Measurements from ENCODE around the gene NEU4. TPM values are rescaled to one million over a fixed set of nuclear protein-coding genes. Genes with fewer than 3 reads are reported as not detected.
A peak's percentile ranks its signal among the peaks of the same experiment; 100 is the strongest.

The NEU4 gene
- total RNA-seq, 1 experiment from 2014 or later, result 0.70 TPM

DNA sequence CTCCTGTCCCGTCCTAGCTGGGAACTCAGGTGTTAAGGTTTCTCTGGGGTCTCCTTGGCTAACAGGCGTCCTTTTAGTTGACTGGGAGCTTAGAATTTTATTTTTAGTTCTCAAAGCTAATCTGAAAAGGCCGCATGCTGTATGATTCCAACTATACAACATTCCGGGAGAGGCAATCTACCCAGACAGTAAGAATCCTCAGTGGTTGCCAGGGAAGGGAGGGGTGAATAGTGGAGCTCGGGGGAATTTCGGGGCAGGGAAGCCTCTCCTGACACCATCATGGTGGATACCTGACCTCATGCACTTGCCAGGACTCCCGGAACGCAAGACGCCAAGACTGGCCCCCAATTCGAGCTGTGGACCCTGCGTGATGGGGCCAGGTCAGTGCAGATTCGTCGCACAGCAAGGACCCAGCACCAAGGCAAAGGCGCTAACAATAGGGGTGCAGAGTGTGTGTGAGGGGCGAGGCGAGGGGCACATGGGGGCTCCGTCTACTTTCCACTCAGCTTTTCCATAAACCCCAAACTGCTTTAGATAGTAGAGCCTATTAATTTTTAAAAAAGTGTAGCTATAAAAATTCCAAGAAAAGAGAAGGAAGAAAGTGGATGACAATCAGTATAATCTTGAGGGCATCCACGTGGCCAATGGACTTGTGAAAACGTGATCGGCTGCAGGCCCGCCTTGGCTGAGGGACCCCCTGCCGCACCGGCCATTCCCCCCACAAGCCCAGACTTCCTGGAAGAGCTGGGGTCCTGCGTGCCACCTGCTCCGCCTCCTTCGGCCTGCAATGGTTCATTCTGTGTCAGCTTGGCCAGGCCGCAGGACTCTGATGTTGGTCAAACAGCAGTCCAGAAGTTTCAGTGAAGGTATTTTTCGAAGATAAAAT, 32.4 kb downstream of the NEU4 start:
- H4K5ac ChIP-seq (ENCODE audit: insufficient read length, low read depth, low read length), result no peak overlapping the region
- no peaks in the 10 kb centered on the region for H3K79me2 ChIP-seq (ENCODE audit: insufficient read depth, low read length)
- no peak overlapping the region for H3K4ac ChIP-seq (ENCODE audit: low read depth, low read length)
- peaks cover 0 to 4% of the 10 kb centered on the region in 2 experiments; a peak in 1 of 5 replicates for H3K9me3 Mint-ChIP-seq
- H3K27me3 ChIP-seq (ENCODE audit: insufficient read depth, low read length), result peaks cover 2% of the 10 kb centered on the region; the same call in 1 of the 2 replicates
- no peaks in the 10 kb centered on the region for H3K23me2 ChIP-seq (ENCODE audit: insufficient read length, low read depth, low read length, poor library complexity, severe bottlenecking)
- H3T11ph ChIP-seq (ENCODE audit: low read length), result no peak overlapping the region
- H3K56ac ChIP-seq (ENCODE audit: insufficient read length, low read depth, low read length), result no peak overlapping the region
- H3K4me1 Mint-ChIP-seq, result peaks cover 14 to 35% of the 10 kb centered on the region in 2 experiments
- H2AFZ ChIP-seq (ENCODE audit: low read length), result no peak overlapping the region
- H2BK15ac ChIP-seq (ENCODE audit: low read depth, low read length), result no peak overlapping the region
- DNase-seq, result peak; percentile 35
- H2AK5ac ChIP-seq (ENCODE audit: insufficient read length, low read length), result no peak overlapping the region
- H3K4me2 ChIP-seq (ENCODE audit: insufficient read depth, insufficient read length, low read length), result no peak overlapping the region
- TF ChIP-seq, protein P1, sequence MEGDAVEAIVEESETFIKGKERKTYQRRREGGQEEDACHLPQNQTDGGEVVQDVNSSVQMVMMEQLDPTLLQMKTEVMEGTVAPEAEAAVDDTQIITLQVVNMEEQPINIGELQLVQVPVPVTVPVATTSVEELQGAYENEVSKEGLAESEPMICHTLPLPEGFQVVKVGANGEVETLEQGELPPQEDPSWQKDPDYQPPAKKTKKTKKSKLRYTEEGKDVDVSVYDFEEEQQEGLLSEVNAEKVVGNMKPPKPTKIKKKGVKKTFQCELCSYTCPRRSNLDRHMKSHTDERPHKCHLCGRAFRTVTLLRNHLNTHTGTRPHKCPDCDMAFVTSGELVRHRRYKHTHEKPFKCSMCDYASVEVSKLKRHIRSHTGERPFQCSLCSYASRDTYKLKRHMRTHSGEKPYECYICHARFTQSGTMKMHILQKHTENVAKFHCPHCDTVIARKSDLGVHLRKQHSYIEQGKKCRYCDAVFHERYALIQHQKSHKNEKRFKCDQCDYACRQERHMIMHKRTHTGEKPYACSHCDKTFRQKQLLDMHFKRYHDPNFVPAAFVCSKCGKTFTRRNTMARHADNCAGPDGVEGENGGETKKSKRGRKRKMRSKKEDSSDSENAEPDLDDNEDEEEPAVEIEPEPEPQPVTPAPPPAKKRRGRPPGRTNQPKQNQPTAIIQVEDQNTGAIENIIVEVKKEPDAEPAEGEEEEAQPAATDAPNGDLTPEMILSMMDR (conservative IDR thresholded peaks at IDR 0.05), result no peak
- no peak overlapping the region for H4K8ac ChIP-seq (replicated peaks; ENCODE audit: insufficient read length, low read depth, low read length)
- no peaks in the 10 kb centered on the region; the same call in 1 of the 2 replicates for H3K4me1 ChIP-seq (ENCODE audit: insufficient read depth, low read length)
- H3K36me3 Mint-ChIP-seq (ENCODE audit: insufficient read depth in 1 of 3, low read depth in 3 of 3), result peaks cover 0 to 1% (median 0%) of the 10 kb centered on the region in 3 experiments; a peak in 1 of 7 replicates
- H3K23ac ChIP-seq (ENCODE audit: insufficient read length, low read depth, low read length), result no peak overlapping the region
- H3K9me3 ChIP-seq (ENCODE audit: control insufficient read depth, low read depth, low read length), result no peaks in the 10 kb centered on the region
- H3K27ac ChIP-seq (ENCODE audit: insufficient read length, low read depth, low read length), result no peak overlapping the region
- no peak overlapping the region for H2BK20ac ChIP-seq (ENCODE audit: low read depth, low read length, poor library complexity, severe bottlenecking)
- no peak overlapping the region; the same call in 1 of the 2 replicates for H3K14ac ChIP-seq (ENCODE audit: insufficient read depth, low read length)
- H2BK5ac ChIP-seq (ENCODE audit: insufficient read length, low read length), result no peak overlapping the region
- no peaks in the 10 kb centered on the region for H3K79me1 ChIP-seq (ENCODE audit: insufficient read depth, low read depth, low read length, poor library complexity, severe bottlenecking)
- H3K4me3 Mint-ChIP-seq, result no peak overlapping the region
- H3K27me3 Mint-ChIP-seq (ENCODE audit: low read depth), result peaks cover 45% of the 10 kb centered on the region
- H3K27ac Mint-ChIP-seq, result no peak overlapping the region
- H2BK12ac ChIP-seq (ENCODE audit: insufficient read length, low read depth, low read length), result no peak overlapping the region
- no peak overlapping the region for H4K91ac ChIP-seq (ENCODE audit: insufficient read length, low read depth, low read length)
- H3K9ac ChIP-seq (ENCODE audit: extremely low read depth, insufficient read length, low read length), result no peak overlapping the region
- no peak overlapping the region for H2BK120ac ChIP-seq (ENCODE audit: low read depth, low read length, poor library complexity, severe bottlenecking)
- H4K20me1 ChIP-seq (ENCODE audit: control insufficient read depth, insufficient read depth, insufficient read length), result no peaks in the 10 kb centered on the region
- H3K18ac ChIP-seq (ENCODE audit: insufficient read length, low read depth, low read length), result no peak overlapping the region
- no CpG with 5 or more reads among the region's 28 CpGs for WGBS (ENCODE audit: extremely low coverage, insufficient read length, low lambda C conversion rate)
